H9 (cell line): ENCODE data around the gene DNER. TPM values are rescaled to one million over a fixed set of nuclear protein-coding genes. Genes with fewer than 3 reads are reported as not detected.

Experiments
- DNase-seq: peaks from one replicate; pipeline ENCODE4 v3.0.0-alpha.2; 2017
- H2AFZ ChIP-seq: one replicate; pipeline ENCODE4 v1.6.1; 2013; ENCODE audit warnings: mild to moderate bottlenecking, low read length, control low read depth, moderate library complexity
- H2AK5ac ChIP-seq: 2 replicates; pipeline ENCODE4 v1.6.1; 2013; ENCODE audit warnings: low read length, control low read depth, mixed read lengths; ENCODE audit not compliant: insufficient read length
- H2BK120ac ChIP-seq: one replicate; pipeline ENCODE4 v1.6.1; 2013; ENCODE audit warnings: low read depth, mild to moderate bottlenecking, low read length, control low read depth, inconsistent platforms; ENCODE audit not compliant: poor library complexity, severe bottlenecking
- H2BK12ac ChIP-seq: 2 replicates; pipeline ENCODE4 v1.6.1; 2013; ENCODE audit warnings: low read length, control low read depth, mixed read lengths, low read depth; ENCODE audit not compliant: insufficient read length
- H2BK15ac ChIP-seq: 2 replicates; pipeline ENCODE4 v1.6.1; 2013; ENCODE audit warnings: low read depth, low read length, control low read depth
- H2BK20ac ChIP-seq: one replicate; pipeline ENCODE4 v1.6.1; 2013; ENCODE audit warnings: low read depth, mild to moderate bottlenecking, low read length, control low read depth, inconsistent platforms; ENCODE audit not compliant: poor library complexity, severe bottlenecking
- H2BK5ac ChIP-seq: 2 replicates; pipeline ENCODE4 v1.6.1; 2013; ENCODE audit warnings: low read length, control low read depth, mixed read lengths; ENCODE audit not compliant: insufficient read length
- H3K14ac ChIP-seq: 2 replicates; pipeline ENCODE4 v1.6.1; 2013; ENCODE audit warnings: low read length, control low read depth; ENCODE audit not compliant: insufficient read depth
- H3K18ac ChIP-seq: 2 replicates; pipeline ENCODE4 v1.6.1; 2013; ENCODE audit warnings: low read depth, mild to moderate bottlenecking, mixed read lengths, low read length, control low read depth; ENCODE audit not compliant: insufficient read length
- H3K23ac ChIP-seq: 2 replicates; pipeline ENCODE4 v1.6.1; 2013; ENCODE audit warnings: low read length, control low read depth, mixed read lengths, low read depth; ENCODE audit not compliant: insufficient read length
- H3K23me2 ChIP-seq: 2 replicates; pipeline ENCODE4 v1.6.1; 2013; ENCODE audit warnings: low read depth, mild to moderate bottlenecking, mixed read lengths, low read length, control low read depth; ENCODE audit not compliant: insufficient read length, poor library complexity, severe bottlenecking
- H3K27ac ChIP-seq: 2 replicates; pipeline ENCODE4 v1.5.1; 2013; ENCODE audit warnings: low read length, control low read depth, mixed read lengths, low read depth; ENCODE audit not compliant: insufficient read length
- H3K27me3 ChIP-seq: 2 replicates; pipeline ENCODE4 v1.6.1; 2013; ENCODE audit warnings: low read length, control low read depth, inconsistent platforms; ENCODE audit not compliant: insufficient read depth
- H3K4ac ChIP-seq: 2 replicates; pipeline ENCODE4 v1.6.1; 2013; ENCODE audit warnings: low read depth, mild to moderate bottlenecking, control low read depth, inconsistent platforms, low read length, moderate library complexity
- H3K4me1 ChIP-seq: 2 replicates; pipeline ENCODE4 v1.6.1; 2013; ENCODE audit warnings: low read length, control low read depth, inconsistent platforms; ENCODE audit not compliant: insufficient read depth
- H3K4me2 ChIP-seq: 2 replicates; pipeline ENCODE4 v1.6.1; 2013; ENCODE audit warnings: low read length, control low read depth, mixed read lengths; ENCODE audit not compliant: insufficient read length, insufficient read depth
- H3K56ac ChIP-seq: 2 replicates; pipeline ENCODE4 v1.6.1; 2013; ENCODE audit warnings: low read depth, mild to moderate bottlenecking, mixed read lengths, low read length, control low read depth; ENCODE audit not compliant: insufficient read length
- H3K79me1 ChIP-seq: 2 replicates; pipeline ENCODE4 v1.6.1; 2013; ENCODE audit warnings: low read depth, mild to moderate bottlenecking, moderate library complexity, low read length, control low read depth, inconsistent platforms; ENCODE audit not compliant: insufficient read depth, poor library complexity, severe bottlenecking
- H3K79me2 ChIP-seq: 2 replicates; pipeline ENCODE4 v1.6.1; 2013; ENCODE audit warnings: low read length, control low read depth, inconsistent platforms; ENCODE audit not compliant: insufficient read depth
- H3K9ac ChIP-seq: 2 replicates; pipeline ENCODE4 v1.6.1; 2013; ENCODE audit warnings: low read length, control low read depth, mixed read lengths; ENCODE audit not compliant: insufficient read length; ENCODE audit errors: extremely low read depth
- H3K9me3 ChIP-seq: one replicate; pipeline ENCODE4 v1.6.1; 2013; ENCODE audit warnings: low read depth, low read length, inconsistent platforms; ENCODE audit not compliant: control insufficient read depth
- H3T11ph ChIP-seq: one replicate; pipeline ENCODE4 v1.6.1; 2013; ENCODE audit warnings: mild to moderate bottlenecking, low read length, control low read depth, inconsistent platforms
- H4K20me1 ChIP-seq: one replicate; pipeline ENCODE4 v1.6.1; 2013; ENCODE audit not compliant: control insufficient read depth, insufficient read length, insufficient read depth
- H4K5ac ChIP-seq: 2 replicates; pipeline ENCODE4 v1.6.1; 2013; ENCODE audit warnings: low read depth, mild to moderate bottlenecking, mixed read lengths, low read length, control low read depth; ENCODE audit not compliant: insufficient read length
- H4K8ac ChIP-seq: replicated peaks from 2 replicates; pipeline ENCODE4 v1.6.1; 2013; ENCODE audit warnings: low read length, control low read depth, mixed read lengths, low read depth; ENCODE audit not compliant: insufficient read length
- H4K91ac ChIP-seq: 2 replicates; pipeline ENCODE4 v1.6.1; 2013; ENCODE audit warnings: low read depth, mild to moderate bottlenecking, moderate library complexity, mixed read lengths, low read length, control low read depth; ENCODE audit not compliant: insufficient read length
- H3K27ac Mint-ChIP-seq, 3 experiments: 2 replicates in 2 of 3; 3 replicates in 1 of 3; pipeline ENCODE4 v1.8.0; 2020 to 2021; ENCODE audit warnings: mixed read lengths in 3 of 3, mild to moderate bottlenecking in 1 of 3, moderate library complexity in 1 of 3
- H3K27me3 Mint-ChIP-seq: 2 replicates; pipeline ENCODE4 v1.8.0; 2021; ENCODE audit warnings: low read depth, mild to moderate bottlenecking, moderate library complexity, mixed read lengths
- H3K36me3 Mint-ChIP-seq, 3 experiments: 2 replicates in 2 of 3; 3 replicates in 1 of 3; pipeline ENCODE4 v1.8.0; 2020 to 2021; ENCODE audit warnings: low read depth in 3 of 3, mixed read lengths in 3 of 3; ENCODE audit not compliant: insufficient read depth in 1 of 3
- H3K4me1 Mint-ChIP-seq, 2 experiments: 2 replicates each; pipeline ENCODE4 v1.8.0; 2020; ENCODE audit warnings: mixed read lengths in 2 of 2
- H3K4me3 Mint-ChIP-seq, 2 experiments: 2 replicates in 1 of 2; 3 replicates in 1 of 2; pipeline ENCODE4 v1.8.0; 2020 to 2021; ENCODE audit warnings: mild to moderate bottlenecking in 2 of 2, mixed read lengths in 2 of 2, moderate library complexity in 1 of 2
- H3K9me3 Mint-ChIP-seq, 2 experiments: 2 replicates in 1 of 2; 3 replicates in 1 of 2; pipeline ENCODE4 v1.8.0; 2020; ENCODE audit warnings: mild to moderate bottlenecking in 2 of 2, mixed read lengths in 2 of 2, moderate library complexity in 1 of 2
- CTCF ChIP-seq: fragments of 200-600 bp; sonication (generic); conservative IDR thresholded peaks from 3 replicates; pipeline ENCODE4 v1.8.0; 2021; ENCODE audit warnings: antibody characterized with exemption, mild to moderate bottlenecking
- WGBS: extraction: QIAGEN DNeasy Blood & Tissue Kit; methylation state at CpG from one replicate; pipeline ENCODE4 v1.1.7; 2013; ENCODE audit warnings: missing lambda C conversion rate, low lambda C conversion rate, mixed read lengths; ENCODE audit not compliant: insufficient read length; ENCODE audit errors: extremely low coverage; 5-methylcytosine and 5-hydroxymethylcytosine counted together
- total RNA-seq: library from RNA; stranded (reverse); gene quantifications from 2 replicates; pipeline ENCODE4 v1.2.1, GENCODE V29; 2021

Gene DNER
- total RNA-seq, 1 experiment from 2014 or later, result 1.0 TPM

GRCh38 chr2:229598227-229598626 is 116.1 kb downstream of the DNER start:
- no peaks in the 10 kb centered on the region for H3K27me3 Mint-ChIP-seq
- H3K9ac ChIP-seq, result no peak overlapping the region
- H3K23ac ChIP-seq, result no peak overlapping the region
- no peaks in the 10 kb centered on the region for H3K4me1 Mint-ChIP-seq
- H3K14ac ChIP-seq, result no peak overlapping the region
- H3K4me1 ChIP-seq, result no peaks in the 10 kb centered on the region
- no peaks in the 10 kb centered on the region for H4K20me1 ChIP-seq
- no peak overlapping the region for H4K91ac ChIP-seq
- H3K18ac ChIP-seq, result no peak overlapping the region
- no peaks in the 10 kb centered on the region for H3K79me1 ChIP-seq
- H2BK12ac ChIP-seq, result no peak overlapping the region
- H3K27me3 ChIP-seq, result no peaks in the 10 kb centered on the region
- no peak overlapping the region for H3K27ac Mint-ChIP-seq
- H3K4me2 ChIP-seq, result no peak overlapping the region
- no peak overlapping the region for H3K4me3 Mint-ChIP-seq
- H3K9me3 Mint-ChIP-seq, result no peaks in the 10 kb centered on the region
- H2BK120ac ChIP-seq, result no peak overlapping the region
- H3K23me2 ChIP-seq, result no peaks in the 10 kb centered on the region
- H3K79me2 ChIP-seq, result no peaks in the 10 kb centered on the region
- no CpG with 5 or more reads among the region's 3 CpGs for WGBS
- no peak for DNase-seq
- no peak overlapping the region for H2BK20ac ChIP-seq
- no peak overlapping the region for H4K5ac ChIP-seq
- H3K9me3 ChIP-seq, result no peaks in the 10 kb centered on the region
- no peak overlapping the region for H3K27ac ChIP-seq
- H2AFZ ChIP-seq, result no peak overlapping the region
- no peak overlapping the region for H3K4ac ChIP-seq
- no peak overlapping the region for H3T11ph ChIP-seq
- no peak overlapping the region for H2BK15ac ChIP-seq
- no peaks in the 10 kb centered on the region for H3K36me3 Mint-ChIP-seq
- H4K8ac ChIP-seq, result no peak overlapping the region
- H2BK5ac ChIP-seq, result no peak overlapping the region
- no peak for TF ChIP-seq CTCF
- no peak overlapping the region for H3K56ac ChIP-seq
- H2AK5ac ChIP-seq, result no peak overlapping the region
